NCI-H226 (cell line): ENCODE data around the gene C1orf35.

Experiments
- DNase-seq: peaks from one replicate; pipeline ENCODE4 v3.0.0-alpha.2; 2015

The C1orf35 gene

DNA sequence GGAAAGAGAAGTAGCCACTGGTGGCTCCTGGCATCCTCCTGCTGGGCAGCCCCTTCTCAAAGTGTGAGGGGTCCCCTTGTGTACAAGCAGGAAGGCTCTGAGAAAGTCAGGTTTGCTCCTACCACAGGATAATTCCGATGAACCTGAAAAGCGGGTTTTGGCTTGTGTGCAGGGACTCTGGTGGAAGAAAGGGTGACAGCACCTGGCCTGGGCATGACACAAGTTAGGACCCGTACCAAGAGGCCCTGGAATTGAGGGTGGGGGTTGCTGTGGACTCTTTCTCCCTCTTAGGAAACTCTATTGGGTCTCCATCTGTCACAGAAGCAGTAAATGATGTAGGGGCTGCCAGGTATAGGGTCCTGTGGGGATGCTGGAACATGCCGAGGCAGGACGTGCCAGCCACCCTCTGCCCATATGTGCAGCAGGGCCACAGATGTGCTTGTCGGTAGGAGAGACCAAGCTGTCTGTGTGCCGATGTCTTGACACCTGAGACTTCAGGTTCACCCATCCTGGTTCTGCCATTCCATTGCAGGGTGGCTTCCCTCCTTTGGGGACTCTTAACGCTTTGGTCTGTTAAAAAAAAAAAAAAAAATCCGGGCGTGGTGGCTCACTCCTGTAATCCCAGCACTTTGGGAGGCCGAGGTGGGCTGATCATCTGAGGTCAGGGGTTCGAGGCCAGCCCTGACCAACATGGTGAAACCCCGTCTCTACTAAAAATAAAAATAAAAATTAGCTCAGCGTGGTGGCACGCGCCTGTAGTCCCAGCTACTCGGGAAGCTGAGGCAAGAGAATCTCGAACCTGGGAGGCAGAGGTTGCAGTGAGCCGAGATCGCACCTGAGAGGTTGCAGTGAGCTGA, 9.8 kb downstream of the C1orf35 start:
- DNase-seq, result no peak

DNA sequence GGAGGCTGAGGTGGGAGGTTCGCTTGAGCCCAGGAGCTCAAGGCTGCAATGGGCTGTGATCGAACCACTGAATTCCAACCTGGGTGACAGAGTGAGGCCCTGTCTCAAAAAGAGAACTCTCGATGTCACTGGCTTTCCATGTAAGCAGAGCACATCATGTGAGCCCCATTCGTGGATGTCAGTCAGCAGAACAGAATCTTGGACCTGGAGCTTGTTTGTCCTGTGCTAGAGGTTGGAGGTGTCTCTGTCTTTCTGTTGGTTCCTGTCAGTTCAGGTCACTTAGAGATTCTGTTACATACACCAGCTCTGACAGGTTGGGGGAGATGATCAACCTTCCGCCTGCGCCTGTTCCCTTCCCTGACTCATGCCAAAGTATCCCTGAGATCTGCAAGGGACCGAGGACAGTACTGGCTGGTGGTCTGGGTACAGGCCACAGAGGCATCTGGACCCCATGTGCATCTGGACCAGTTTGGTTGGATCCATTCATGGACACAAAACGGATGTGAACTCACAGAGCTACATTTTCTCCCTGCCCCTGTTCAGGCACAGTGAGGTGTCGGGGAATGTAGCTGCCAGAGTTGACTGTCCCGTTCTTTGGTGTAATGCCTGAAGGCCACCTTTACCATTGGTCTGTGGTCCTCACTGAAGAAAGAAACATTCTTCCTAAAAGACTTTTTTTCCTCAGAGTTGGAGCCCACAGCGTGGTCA, 10.6 kb downstream of the C1orf35 start:
- no peak for DNase-seq

DNA sequence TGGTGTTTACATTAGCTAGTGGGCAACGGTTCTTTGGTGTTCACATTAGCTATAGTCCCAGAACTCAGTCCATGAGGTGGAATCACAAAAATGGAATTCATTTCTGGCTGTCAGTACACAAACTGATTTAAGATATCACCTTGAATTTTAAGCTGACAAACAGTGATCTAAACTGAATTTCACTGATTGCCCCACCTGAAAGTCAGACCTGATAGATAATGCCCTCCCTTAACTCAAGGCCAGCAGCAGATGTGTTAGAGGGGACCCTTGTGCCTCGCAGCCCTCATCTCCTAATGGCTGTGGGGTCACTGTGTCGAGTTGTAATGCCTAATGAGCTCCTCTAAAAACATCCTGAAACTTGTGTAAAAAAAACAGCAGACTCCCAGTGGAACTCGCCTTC, 12.0 kb downstream of the C1orf35 start:
- no peak for DNase-seq

DNA sequence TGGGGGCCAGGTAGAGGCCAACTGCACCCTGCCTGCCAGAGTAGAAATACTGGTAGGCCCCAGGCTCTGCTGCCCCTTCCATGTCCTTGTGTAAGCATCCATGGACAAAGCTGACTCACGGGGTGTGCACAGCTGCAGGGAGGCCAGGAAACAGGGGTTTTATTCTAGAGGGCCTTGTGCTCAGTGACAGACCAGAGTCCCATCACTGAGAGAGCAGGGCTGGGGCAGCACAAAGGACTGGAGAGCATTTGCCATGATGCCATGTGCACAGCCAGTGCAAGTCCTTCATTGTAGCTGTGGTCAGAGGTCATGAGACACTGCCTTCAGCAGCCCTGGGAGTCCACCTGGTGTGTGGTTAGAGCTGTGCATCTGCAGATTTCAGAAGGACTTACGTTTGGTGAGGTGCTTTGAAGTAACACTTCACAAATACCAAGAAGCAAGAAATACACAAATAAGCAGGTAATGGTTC, 12.5 kb downstream of the C1orf35 start:
- DNase-seq, result no peak

DNA sequence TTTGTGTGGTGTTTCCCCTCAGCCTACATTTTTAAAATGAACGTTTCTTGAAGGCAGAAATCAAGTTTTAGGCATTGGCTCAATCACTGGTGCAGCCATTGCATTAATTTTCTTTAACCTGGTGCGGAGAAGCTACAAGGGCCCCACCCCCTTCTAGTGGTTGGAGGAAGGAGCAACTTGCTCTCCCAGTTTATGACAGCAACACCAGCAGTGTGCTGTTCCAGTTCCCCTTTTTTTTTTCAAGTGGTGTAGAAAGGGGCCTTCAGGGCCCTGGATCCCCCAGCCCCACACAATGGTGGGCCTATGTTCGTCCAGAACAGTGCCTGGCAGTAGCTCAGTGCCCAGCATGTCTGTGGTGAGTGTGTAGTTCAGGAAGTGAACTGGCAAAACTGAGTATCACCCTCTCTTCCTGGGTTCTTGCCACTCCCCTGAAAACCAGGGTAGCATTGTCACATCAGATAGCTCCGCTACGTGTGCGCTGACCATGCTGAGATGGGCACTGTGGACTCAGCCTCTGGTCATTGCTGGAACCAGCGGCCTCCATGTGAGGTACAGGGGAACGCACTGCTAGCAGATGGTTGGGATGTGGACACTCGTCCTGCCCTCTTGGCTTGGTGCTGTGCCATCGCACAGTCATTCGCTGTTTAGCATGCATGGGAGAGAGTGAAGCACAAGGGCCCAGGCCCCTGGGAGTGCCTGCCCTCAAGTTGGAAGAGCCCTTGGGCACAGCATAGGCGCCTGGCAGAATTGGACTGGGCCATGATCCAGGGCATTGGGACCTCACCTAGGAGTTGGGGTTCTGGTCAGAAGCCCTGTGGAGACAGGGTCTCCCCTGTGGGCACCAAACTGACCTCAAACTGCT, 13.4 kb downstream of the C1orf35 start:
- no peak for DNase-seq

DNA sequence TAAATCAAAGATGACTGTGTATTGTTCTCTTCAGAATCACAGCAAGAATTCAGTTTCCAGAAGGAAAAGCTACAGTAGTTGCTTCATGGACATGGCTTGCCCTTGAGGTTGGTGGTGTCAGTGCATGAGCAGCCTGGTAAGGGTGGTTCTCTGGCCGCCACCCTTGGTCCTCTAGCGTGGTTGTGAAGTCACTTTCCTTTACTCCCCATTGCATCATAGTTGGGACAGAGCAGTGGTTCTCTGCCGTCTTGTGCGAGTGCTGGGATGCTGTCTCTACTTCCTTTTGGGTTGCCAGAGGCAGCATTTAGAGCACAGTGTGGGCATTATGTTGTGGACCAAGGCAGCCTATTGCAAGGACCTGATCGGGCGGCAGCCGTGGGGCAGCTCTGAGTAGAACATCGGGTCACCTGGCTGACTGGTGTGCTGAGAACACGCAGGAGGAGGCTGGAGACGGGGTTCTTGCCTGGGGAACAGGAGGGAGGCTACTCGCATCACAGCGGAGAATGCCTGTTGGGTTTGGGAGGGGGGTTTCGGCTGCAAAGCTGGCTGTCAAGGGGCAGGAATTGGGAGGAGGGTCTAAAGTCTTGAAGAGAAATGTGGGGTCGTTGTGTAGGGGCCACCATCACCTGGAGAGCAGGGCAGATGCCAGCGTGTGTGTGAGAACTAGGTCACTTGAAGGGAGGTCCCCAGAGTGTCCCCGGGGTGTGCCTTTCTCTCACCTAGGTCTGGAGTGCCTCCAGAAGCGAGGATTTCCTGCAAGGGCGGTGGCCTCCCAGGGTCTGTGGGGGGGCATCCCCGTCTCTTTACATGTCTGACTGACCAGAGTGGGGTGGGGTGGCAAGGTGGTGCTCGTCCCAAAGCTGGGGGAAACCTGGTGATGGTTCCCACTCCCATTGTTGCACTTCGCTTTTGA, 14.3 kb downstream of the C1orf35 start:
- no peak for DNase-seq

DNA sequence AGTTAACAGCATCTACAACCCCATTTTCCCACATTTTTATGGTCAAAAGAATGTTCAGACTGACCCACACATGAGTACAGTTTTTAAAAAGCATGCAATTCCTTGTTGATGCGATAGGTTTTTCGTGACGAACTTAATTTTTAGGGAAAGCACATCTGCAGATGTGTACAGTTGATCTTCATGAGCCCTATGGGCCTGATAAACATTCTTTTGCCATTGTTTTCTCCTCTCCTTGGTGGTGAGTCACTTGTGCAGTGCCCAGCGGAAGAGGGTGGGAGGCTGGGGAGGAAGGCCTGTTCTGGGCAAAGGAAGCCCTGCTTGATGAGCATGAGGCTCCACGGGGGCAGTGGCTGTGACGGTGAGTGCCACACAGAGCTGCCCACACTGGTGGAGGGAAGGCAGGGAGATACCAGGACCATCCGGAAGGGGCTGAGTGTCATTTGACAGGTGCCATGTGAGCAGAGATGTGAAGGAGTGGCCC, 15.3 kb downstream of the C1orf35 start:
- DNase-seq, result peak; percentile 69

DNA sequence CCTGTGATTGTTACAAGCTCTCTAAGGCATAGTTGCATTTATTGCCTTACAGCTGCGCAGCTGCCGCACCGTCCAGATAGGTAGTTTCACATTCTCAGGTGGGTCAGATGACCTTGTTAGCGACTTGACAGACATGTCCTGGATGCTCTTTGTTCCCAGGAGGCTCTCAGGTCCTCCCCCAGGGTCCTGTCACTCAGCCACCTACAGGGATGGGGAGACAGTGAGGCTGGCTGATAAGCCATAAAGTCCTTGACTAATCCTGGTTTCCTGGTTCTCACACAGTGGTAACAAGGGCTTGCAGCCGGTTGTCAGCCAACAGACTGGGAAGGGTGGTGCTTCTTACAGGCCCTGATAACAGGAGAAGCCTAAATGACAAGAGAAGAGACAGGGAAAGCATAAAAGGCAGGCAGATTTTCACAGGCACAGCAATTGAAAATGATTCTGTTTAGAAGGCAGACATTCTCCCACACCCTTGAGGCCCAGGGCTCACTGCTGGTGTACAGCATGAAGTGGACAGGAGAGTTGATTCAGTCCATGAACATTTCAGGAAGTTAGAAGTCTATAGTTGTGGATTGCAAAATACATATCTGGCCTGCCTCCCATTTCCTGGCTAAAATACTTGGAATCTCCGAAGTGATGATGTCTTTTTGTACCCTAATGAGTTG, 17.7 kb downstream of the C1orf35 start:
- DNase-seq, result peak; percentile 56

DNA sequence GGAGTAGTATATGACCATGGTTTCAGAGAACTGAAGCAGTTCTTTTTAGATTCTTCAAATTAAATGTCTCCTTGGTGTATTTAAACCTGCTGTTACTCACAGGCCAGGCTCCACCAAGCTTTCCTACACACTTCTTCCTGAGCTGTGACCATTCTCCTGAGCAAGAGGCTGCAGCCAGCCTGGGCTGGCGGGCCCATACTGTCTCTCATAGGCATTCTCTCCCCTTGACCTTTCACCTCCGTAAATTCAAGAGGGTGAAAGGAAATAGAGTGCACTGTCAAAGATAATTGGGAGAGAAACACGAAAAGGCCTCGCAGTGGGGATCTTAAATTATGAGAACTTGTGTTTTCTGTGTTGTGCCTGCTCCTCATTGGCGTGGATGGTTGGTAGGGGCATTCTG, 18.3 kb downstream of the C1orf35 start:
- DNase-seq, result no peak

DNA sequence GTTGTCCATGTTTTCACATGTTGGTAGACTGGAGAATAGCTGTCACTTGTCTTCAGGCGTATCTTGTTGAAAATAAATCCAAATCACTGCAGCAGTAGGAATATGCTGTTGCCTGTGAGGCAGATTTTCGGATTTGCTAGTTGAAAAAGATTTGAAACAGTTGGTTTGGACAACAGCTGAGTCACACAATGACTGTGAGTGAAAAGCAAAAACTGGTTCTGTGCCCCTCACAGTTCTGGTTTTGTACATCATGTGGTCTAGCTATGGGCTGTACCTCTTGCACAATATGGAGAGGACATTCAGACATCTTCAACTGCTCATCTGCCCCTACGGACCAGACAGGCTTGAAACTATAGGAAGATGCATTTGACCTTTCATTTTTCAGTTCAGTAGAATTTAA, 18.8 kb downstream of the C1orf35 start:
- DNase-seq, result no peak

DNA sequence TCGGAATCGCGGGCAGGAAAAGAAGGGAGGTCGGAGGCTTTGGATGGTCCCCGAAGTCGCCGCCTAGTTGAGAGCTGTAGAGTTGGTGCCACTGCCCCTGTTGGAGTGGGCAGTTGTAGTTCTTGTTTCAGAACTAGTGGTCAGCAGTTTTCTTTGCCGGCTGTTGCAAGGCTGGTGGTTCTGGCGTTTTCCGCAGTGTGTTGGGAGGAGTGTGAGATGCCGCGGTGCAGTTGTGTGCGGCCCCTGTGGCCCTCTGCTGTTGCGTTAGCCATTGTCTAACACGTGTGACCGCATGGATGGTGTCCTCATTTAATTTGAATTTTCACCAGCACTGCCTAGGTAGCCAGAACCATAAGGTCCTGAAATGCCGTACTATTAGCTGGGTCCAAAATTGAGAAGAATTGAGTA, 19.2 kb downstream of the C1orf35 start:
- no peak for DNase-seq

DNA sequence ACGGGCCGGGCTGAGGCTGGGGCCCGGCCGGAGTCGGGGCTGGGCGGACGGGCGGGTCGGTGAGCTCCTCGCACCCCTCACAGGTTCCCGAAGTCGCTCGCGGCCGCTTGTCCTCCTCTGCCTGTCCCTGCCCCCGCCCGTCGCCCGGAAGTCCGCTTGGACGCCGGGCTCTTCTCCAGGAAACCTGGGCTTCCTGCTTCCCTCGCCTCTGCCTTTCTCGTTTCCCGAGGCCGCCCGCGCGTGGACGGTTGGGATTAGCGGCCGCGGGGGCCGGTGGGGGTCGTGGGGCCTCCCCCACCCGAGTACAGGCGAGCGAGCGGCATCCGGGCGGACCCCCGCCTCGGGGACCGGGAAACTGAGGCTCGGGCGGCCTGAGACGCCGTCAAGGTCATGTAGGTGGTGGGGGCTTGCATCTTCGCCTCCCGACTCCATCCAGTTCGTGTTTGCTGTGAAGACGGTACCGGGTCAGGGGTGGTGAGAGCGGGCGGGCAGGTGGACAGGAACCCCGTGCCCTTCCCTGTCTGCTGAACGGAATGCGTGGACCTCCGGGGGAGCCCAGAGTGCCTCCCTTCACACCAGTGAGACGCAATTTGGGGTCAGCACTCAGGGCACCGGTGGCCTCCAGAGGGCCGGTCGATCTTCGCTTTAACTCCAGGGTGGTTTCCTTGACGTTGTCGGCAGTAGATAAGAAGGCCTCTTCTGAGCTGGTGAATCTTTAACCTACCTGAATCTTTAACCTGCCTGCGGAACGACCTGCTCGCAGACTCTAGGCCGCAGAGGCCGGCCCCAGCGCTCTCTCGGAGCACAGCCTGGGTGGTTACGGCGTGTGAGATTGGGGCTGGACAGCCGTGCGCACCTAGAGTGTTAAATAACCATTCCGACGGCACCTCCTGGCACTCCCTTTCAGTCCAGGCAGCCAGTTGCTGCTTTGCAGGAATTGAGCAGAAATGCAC, 19.9 kb downstream of the C1orf35 start:
- DNase-seq, result no peak

DNA sequence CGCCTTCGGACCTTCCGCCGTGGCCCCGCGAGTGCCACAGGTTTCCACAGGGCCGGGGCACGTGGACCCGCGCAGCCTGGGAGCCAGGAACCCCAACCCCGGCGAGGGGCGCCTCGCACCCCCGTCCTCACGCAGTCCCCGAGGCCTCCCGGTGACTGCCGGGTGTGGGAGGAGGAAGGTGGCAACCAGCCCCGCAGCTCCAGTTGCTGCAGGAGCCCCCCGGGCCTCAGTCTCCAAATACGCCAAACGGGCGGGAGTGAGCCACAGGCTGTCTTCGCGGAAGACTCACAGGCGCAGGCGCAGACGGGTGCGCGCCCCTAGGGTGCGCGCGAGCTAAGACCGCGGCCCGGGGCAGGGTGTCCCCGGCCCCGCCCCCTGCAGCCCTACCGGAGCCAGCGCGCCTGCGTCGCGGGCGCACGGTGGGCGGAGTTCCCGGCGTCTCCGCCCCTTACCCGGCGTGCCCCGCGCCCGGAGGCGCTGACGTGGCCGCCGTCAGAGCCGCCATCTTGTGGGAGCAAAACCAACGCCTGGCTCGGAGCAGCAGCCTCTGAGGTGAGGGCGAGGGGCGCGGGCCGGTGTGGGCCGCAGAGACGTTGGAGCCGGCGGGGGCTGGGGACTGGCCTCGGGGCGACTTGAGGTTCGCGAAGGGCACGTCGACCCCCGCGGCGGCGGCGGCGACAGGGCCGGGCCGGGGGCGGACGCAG, 20.8 kb downstream of the C1orf35 start, which contains the start of gene ARF1:
ARF1 (plus strand) TSS at position 495 of the 704 bp plus-strand sequence. CDS start 14,407 bp downstream, outside the sequence.
- peak; percentile 67 for DNase-seq

DNA sequence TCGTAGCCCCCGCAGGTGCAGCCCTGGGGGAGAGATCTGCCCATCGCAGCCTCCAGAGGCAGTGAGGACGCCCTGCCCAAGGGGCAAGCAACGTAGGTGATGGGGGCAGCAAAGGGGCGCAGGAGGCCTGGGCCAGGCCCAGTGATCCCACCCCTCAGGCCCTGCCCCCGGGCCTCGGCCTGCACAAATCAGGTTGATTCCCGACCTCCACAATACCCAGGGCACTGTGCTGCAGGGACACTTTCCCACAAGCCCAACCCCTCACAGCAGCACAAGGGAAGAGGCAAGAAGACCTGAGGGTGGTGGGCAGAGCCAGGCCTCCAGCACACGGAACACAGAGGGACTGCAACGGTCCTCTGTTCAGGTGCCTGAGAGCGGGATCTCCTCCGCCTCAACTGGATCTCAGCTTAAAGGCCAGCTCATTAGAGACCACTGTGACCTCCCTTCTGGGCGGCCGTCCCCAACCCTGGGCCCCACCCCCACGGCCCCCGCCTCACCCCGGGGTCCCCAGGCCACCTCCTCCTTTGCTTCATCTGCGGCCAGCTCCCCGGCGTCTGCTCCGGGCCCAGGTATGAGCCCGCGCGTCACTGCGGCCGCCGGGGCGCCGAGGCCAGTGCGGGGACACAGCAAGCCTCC, 21.4 kb downstream of the C1orf35 start:
- no peak for DNase-seq

DNA sequence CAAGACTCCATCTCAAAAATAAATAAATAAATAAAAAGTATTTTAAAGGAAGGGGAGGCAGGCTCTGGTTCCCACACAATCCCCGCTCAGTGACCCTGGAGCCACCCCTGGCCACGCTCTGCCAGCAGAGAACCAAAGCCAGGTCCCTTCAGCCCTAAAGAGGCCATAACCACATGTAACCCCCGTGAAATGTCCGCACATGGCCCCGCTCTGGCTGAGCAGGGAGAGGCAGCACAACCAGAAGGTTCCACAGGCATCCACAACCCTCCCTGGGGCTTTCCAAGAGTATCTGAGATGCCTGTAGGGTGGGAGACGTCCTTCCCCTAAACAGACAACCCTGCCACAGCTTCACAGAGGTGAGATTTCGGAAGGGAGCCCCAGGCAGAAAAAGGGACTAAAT, 22.0 kb downstream of the C1orf35 start:
- DNase-seq, result no peak

DNA sequence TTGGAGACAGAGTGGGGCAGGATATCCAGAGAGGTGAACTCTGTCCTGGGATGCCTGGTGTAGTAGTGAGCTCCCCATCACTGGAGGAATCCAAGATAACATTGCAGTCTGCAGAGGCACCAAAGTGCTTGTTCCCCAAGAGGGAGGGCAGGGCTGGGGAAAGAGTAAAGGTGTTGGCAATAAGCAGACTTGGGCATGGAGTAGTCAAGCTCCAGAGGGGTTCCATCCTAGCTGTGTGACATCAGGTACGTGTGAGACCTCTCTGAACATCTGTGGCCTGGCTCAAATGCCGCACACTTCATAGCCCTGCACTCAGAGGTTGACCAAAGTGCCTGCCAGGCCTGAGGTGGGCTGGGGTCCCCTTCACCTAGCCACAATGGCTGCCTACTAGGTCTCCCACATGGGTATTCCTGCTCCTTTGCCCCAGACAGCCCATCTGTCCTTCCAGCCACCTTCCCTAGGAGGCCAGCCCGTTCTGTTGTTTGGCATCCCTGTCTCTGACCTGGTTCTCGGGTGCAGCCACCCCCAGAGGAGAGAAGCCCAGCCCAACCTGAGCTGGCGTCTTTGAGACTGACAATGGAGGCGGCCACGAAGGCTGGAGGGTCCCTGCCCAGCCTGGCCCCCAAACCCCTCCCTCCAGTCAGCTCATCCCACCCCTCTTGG, 23.4 kb downstream of the C1orf35 start:
- DNase-seq, result no peak

DNA sequence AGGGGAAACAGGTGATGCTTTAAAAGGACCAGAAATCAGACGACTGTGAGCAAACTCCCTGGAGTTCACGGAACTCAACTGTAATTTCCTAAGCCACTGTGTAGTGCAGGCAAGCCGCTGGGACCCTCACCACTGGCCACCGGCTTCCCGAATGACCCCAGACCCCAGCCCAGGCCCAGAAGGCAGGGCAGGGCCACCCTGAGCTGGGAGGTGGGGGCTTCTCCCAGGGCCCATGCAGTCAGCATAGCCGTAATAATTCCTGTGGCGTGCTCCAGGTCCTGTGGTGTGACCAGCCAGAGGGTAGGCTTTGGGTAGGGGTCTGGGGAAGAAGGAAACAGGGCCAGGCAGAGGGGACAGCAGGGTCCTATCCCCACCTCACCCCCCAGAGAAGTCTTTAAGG, 24.1 kb downstream of the C1orf35 start:
- DNase-seq, result no peak
